GM10248 (cell line): Measurements from ENCODE around the gene LRRC28.
"Not testable (repeated sequence)": the region's sequence is repeated elsewhere in the genome, so short reads cannot be mapped to it uniquely, and the experiment has no call there.

ENCODE experiments used
- CTCF ChIA-PET: fragments of 300-600 bp; sonication (Branson Sonifier 250); formaldehyde crosslinking; extraction: SDS; loops from one replicate; lab custom pipeline; 2021; ENCODE audit warnings: antibody characterized with exemption; lab: Yijun Ruan, JAX
- POLR2A ChIA-PET: fragments of 350-650 bp; sonication (Branson Sonifier 250); formaldehyde crosslinking; extraction: SDS; loops from one replicate; lab custom pipeline; 2020; ENCODE audit warnings: antibody characterized with exemption; lab: Yijun Ruan, JAX
- DNase-seq: peaks from one replicate; pipeline ENCODE4 v3.0.0; 2012; ENCODE audit errors: extremely low spot score
- CTCF ChIP-seq: IDR thresholded peaks from 2 replicates; pipeline ENCODE4 v1.5.1; 2012; ENCODE audit warnings: mild to moderate bottlenecking, low read depth; ENCODE audit errors: extremely low read depth, missing control alignments, control extremely low read depth

Gene LRRC28

GRCh38 chr15:99399061-99399460, 147.8 kb downstream of the LRRC28 start:
- no peak for TF ChIP-seq CTCF
- ChIA-PET POLR2A (no interaction called here), CTCF (interaction anchor here (1.7 kb wide), 1 partner anchor 8 kb away, joined by 7 read pairs; no protein-coding TSS in a partner anchor)
- no peak for DNase-seq

- no peak for TF ChIP-seq CTCF
- ChIA-PET CTCF (interaction anchor here (1.7 kb wide), 1 partner anchor 9 kb away, joined by 7 read pairs; no protein-coding TSS in a partner anchor), POLR2A (no interaction called here)
- no peak for DNase-seq
Measured at GRCh38 chr15:99399618-99400017, 148.3 kb downstream of the LRRC28 start.

- POLR2A ChIA-PET, DNase-seq: not testable (repeated sequence)
- CTCF ChIA-PET: interaction anchor here (0.8 kb wide), 1 partner anchor 13 kb away, joined by 3 read pairs; no protein-coding TSS in a partner anchor
Measured at GRCh38 chr15:99401216-99401615, 149.9 kb downstream of the LRRC28 start.

- no peak for DNase-seq
- ChIA-PET CTCF (no interaction called here), POLR2A (no interaction called here)
- TF ChIP-seq CTCF: no peak
Measured at GRCh38 chr15:99402014-99402729, 150.9 kb downstream of the LRRC28 start.

- POLR2A ChIA-PET: no interaction called here
- no peak for DNase-seq
- CTCF ChIA-PET: interaction anchor here (1.1 kb wide), 1 partner anchor 21 kb away, joined by 3 read pairs; no protein-coding TSS in a partner anchor
- no peak for TF ChIP-seq CTCF
Measured at GRCh38 chr15:99403597-99403996, 152.3 kb downstream of the LRRC28 start.

- no peak for TF ChIP-seq CTCF
- CTCF ChIA-PET: no interaction called here
- POLR2A ChIA-PET: no interaction called here
- DNase-seq: no peak
Measured at GRCh38 chr15:99404454-99404853, 153.2 kb downstream of the LRRC28 start.

GRCh38 chr15:99406120-99406519, 154.8 kb downstream of the LRRC28 start:
- ChIA-PET CTCF (interaction anchor here (1.1 to 1.4 kb wide), 2 partner anchors 11 to 23 kb away, joined by 3 to 4 read pairs; no protein-coding TSS in a partner anchor), POLR2A (no interaction called here)
- no peak for DNase-seq
- no peak for TF ChIP-seq CTCF
